HG03354 (cell line): ENCODE data around the gene EHD1.
"Not testable (repeated sequence)": the region's sequence is repeated elsewhere in the genome, so short reads cannot be mapped to it uniquely, and the experiment has no call there.

Experiments used
- ATAC-seq: cut with Tn5 transposase; IDR thresholded peaks from one replicate; pipeline ENCODE4 v1.9.1; 2021; ENCODE audit warnings: mild to moderate bottlenecking; ENCODE audit not compliant: unreplicated experiment, poor library complexity, severe bottlenecking

Gene EHD1

DNA sequence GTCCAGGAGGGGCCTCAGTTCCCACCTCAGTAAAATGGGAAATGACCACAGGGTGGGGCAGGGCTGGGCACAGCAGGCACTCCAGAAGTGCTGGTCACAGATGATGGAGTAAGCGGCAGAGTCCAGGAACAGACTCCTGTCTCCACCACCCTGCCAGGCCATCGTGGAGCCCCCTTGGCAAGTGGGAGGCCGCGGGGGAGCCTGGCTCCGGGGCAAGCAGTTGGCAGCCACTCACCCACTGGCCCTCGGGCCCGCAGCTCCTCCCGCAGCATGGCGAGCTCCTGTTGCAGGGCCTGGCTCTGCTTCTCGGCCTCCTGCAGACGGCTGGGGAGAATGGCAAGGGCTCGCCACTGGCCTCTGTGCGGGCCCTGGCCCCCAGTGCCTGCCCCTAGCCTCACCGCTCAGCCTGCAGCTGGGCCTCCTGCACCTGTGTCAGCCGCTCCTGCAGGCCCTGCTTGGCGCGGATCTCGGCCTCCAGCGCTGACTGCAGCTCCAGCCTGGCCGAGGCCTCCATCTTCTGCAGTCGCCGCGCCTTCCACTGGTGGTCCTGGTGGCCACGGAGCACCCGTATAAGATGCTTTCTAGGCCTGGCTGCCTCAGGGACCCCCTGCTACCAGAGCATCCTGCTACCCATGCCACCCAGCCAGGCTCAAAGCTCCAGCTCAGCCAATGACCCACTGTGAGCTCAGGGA is 44.2 kb downstream of the EHD1 start:
- ATAC-seq: no peak

DNA sequence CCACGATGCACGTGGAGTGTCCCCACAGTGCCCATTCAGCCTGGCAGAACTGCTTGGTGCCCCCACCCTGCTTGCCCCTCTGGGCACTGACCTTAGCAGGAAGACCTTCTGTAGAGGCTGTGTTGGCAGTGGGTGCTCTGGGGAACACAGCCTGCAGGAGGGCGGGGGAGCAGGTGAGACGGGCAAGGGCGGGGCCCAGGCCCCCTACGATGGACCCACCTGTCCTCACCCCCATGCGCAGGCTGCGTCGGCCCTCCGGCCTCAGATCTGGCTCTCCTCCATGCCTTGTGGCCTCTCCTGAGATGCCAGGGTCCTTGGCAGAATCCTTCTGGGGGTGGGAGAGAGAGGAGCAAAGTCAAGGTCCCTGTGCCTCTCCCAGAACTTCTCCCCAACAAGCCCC is 44.9 kb downstream of the EHD1 start:
- no peak for ATAC-seq

DNA sequence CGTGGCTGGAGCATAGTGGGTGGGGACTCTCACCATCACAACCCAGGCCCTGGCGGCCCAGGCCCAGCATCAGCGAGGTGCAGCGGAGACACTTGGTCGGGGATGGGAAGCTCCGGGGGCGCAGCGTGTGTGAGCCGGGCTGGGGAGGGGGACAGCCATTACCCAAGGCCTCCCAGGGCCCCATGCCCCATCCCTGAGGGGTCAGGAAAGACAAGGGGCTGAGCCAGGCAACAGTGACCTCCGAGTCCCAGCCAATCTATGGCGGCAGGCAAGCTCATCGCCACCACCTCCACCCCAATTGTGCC is 45.3 kb downstream of the EHD1 start:
- ATAC-seq: no peak

DNA sequence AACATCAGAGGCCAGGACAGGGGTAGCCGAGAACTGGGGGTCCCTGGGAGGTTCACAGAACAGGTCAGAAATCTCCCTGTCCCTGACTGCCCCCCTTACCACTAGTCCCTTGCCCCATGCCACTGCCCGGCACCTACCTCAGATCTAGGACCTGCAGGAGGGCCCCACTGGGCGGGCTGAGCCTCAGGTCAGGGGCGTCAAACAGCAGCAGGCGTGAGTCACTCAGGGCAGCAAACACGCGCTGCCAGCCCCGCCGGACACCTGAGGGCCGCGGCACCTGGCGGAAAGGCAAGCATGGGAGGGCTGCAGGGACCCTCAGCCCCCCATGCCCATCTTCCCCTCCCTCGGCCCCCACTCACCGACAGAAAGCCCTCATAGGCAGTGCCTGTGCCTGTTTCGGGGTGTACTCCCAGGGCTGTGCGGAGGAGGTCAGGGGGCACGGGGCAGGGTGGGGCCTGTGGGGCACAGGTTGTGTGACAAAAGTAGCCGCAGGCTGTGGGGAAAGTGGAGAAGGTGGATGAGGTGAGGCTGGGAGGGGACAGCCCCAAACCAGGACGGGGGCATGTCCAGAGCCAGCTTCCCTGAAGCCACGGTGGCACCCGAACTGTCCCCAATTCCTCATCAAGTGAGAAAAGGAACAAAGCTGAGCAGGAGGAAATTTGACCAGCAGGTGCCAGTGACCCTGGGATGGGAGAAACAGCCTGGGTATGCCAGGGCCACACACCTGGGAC is 45.8 kb downstream of the EHD1 start:
- ATAC-seq: no peak

DNA sequence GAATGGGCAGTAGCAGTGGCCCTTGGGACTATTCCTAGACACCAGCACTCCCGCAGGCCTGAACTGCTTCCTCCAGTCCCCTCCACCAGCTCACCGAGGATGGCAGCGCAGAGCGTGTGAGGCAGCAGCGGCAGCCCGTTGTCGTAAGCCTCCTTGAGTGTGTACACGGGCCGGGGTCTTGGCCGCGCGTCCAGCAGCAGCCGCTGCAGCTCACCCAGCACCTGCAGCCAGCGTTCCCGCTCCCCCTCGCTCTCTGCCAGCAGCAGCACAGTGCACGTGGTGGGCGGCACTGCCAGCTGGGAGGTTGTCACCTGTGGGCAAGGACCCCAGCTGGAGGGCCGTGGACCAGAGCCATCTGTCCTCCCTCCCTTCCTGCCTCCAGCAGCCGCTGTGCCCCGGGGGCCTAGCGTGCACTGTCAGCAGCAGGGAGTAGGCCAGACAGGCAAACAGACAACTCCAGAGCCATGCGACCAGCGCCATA is 47.0 kb downstream of the EHD1 start:
- ATAC-seq: no peak

DNA sequence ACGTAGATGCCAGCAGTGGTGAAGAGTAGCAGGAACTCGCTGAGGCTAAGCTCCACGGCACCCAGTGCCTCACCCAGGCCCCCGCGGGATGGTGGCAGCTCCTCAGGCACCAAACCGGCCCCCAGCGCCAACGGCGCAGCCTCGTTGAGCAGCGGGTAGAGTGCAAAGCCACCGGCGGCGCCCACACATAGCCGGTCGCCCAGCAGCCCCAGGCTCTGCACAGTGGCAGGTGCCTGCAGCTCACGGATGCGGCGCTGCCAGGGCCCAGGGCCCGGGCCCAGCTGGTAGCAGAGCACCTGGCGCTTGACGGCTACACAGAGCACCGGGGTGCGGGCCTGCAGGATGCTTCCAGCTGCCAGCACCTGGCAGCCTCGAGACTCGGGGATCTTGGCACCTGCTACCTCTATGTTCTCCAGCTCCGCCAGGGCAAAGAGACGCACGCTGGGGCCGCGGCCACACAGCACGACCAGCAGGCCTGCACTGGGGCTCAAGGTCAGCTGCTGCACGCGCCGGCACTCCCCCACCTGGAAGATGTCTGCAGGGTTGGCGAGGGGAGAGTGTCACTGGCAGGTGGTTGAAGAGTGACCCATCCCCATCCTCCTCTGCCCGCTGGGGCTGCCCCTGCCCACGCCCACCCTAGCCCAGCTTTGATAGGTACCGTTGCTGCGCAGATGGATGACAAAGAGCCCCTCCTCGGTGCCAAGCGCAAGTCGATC is 48.7 kb downstream of the EHD1 start:
- no peak for ATAC-seq

DNA sequence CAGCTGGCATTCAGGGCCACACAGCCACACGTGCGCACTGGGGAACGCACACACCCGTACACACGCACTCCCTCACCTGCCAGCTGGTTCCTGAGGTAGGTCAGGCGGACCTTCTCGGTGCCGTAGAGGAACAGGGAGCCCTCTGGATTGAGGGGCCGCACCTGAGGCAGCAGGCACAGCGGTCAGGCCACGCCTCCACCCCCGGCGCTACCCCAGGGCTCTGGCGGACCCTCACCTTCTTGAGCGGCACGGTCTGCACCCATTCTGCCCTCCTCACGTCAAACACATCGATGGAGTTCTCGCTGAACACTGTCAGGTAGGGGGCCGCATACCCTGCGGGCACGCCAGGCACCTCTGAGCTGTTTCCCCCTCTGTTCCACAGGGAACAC is 51.0 kb downstream of the EHD1 start:
- ATAC-seq: no peak

DNA sequence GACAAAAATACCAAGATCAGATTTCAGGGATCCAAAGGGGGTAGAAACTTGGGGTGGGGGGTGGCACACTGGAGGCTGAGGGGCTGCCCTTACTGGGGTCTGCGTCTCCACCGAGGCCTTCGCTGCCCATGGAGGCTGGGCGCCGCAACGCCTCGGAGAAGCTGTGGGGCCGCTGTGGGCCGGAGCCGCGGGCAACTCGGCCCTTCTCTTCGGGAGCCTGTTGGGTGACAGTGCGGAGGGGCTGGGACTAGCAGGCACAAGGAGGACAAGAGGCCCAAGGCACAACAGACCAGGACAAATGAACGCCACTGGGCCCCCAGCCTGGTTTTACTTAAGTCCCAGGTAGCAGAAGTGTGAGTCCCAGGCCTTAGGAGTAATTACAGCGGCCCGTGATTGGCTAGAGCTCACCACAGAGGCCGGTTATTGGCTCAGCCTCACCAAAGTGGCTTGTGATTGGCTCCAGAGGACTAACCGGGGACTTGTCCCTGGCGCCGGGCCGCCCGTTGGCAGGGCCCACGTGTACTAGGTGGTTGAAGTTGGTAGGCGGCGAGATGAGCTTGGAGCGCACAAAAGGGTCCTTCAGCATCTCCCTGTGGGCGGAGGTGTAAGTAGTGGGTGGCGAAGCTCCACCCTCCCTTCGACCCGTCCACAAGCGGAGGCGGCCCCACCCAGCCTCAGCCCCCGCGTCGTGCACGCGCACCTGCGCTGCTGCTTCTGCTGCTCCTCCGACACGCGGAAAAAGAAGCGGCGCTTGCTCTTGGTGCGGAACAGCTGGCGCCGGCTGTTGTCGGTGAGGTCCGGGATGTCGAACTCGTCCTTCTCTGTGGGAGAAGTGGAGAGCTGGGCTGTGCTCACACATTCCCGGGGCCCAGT is 51.6 kb downstream of the EHD1 start:
- ATAC-seq: no peak

DNA sequence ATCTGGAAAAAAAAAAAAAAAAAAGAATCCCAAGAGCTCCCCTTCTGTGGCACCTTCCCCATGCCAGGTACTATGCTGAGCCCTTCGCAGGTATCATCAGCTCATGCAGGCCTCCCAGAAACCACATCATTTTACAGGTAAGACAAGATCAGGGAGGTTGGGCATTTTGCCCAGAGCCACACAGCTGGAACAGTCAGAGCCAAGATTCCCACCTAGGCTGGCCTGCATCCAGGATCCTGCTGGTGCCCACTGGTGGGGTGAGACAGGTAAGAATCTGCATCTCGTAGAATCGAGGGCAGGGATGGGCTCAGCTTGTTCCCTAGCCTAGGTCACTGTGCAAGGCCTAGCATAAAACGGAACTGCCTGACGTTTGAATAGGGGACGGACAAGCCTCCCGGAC is 52.4 kb downstream of the EHD1 start:
- ATAC-seq: no peak

DNA sequence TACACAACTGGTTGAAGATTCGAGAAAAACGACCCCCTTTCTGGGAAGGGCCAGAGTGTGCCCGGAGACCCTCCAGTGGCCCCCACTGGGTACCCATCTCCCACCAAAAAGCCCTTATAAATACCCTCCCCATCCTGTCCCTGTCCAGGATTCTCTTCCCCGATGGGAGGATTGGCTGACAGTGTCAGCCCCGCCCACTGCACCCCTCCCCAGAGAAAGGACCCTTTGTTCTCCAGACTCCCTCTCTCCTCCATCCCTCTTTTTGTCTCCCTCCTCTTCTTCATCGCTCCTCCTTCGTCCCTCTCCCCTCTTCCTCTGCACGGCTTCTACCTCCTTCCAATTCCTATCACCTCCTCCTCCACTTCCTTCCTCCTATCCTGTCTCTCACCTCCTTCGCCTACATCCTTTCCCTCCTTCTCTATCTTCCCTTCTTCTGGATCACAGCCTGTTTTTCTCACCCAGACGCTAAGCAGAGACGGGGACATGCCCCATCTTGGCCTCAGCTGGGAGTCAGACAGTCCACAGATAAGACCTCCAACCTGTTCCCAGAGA is 54.8 kb downstream of the EHD1 start:
- ATAC-seq: no peak

DNA sequence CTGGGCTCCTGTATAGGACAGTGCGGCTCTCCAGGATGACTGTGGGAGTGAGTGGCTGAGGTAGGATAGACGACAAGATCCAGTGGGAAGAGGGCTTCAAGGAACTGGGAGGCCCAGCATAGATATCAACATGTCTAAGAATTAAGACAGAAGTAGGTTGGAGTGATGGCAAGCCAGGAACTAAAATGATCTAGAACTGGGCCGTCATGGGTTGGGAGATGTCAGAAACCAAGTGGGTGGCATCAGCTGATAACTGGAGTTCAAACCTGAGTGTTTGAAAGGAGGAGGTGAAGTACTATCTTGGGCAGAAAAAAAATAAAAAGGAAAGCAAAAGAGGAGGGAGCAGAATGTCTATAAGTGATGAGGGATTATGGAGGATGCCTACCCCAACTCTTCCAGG is 60.9 kb downstream of the EHD1 start:
- ATAC-seq: no peak

DNA sequence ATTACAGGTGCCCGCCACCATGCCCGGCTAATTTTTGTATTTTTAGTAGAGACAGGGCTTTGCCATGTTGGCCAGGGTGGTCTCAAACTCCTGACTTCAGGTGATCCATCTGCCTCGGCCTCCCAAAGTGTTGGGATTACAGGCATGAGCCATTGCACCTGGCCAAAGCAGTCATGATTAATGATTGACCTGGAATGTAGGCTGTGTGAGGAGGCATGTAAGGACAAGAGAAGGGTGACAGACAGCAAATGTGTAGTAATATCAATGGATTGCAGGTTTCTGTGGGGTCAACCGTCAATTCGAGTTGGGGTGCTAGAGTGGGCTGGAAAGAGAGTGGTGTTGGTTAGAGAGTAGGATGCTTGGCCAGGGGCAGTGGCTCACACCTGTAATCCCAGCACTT is 63.0 kb downstream of the EHD1 start:
- ATAC-seq: not testable (repeated sequence)

DNA sequence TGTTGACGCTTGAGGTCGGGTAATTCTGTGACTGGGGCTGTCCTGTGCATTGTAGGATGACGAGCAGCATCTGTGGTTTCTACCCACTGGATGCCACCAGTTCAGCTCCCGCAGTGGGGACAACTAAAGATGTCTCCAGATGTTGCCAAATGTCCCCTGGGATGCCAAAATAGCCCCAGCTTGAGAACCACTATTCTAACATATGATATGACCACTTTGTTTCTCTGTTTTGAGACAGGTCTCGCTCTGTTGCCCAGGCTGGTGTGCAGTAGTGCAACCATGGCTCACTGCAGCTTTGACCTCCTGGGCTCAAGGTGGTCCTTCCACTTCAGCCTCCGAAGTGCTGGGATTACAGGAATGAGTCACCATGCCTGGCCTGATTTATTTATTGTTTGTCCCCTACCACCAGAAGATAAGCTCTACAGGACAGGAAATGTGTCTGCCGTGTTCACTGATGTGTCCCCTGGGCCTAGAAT is 63.7 kb downstream of the EHD1 start:
- peak; percentile 61 for ATAC-seq

DNA sequence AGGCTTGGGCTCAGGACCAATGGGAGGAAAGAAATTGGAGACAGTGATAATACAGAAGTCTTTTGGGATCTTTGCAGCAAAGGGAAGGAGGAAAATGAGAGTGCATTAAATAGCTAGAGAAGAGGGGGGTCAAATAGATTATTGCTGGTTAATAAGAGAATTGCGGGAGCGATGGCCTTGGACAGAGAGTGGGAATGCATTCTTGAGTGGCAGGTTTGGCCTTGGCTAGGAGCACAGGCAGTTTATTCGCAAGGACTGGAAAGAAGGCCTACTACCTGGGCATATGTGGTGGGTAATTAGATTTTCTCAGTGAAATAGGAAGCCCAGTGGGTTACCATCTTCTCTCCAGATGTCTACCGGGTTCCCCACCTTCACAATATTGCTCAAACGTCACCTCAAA is 64.6 kb downstream of the EHD1 start:
- no peak for ATAC-seq

DNA sequence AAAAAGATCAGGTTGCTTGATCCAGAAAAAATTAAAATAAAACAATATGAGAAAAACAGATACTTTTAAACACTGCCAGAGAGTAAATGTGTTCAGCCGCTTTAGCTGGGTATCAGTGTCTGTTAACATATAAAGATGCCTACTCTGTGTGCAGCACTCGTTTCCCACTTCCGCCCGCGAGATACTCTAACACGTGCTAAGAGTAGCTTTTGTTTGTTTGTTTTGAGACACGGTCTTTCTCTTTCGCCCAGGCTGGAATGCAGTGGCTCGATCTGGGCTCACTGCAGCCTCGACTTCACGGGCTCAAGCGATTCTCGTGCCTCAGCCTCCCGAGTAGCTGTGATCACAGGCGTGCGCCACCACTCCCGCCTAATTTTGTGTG is 67.5 kb downstream of the EHD1 start:
- ATAC-seq: peak; percentile 18

DNA sequence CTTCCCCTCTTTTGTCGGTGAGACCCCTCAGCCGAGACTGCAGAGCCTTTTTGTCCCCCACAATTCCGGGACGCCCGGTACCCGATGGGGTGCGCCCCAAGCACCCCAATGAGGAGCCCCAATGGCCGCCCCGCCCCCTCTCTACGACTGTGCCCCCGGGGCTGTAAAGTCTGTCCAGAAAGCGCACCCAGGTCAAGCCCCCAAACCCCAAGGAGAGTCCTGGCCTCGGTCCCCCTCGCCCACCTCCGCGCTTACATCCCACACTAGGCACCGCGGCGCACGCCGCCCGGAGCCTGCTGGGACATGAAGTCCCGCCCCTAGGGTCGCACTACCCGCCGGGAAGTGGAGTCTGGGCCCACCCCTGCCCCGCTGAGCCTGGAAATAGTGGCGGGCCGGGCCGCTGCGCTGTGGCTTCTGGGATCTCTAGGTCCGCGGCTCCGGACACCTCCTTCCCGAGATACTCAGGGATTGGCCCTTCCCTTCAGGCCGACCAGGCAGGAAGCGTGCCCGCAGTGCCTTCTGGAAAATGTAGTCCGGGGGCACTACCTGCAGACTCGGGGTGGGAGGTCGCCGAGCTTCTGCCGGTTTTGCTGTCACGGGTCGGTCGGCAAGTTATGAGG is 68.0 kb downstream of the EHD1 start, which contains the start of gene MEN1:
Gene MEN1, minus strand, starts transcription at position 281 of the 620 bp plus-strand sequence. CDS start 442 bp downstream, outside the sequence.
- ATAC-seq: peak; percentile 57

DNA sequence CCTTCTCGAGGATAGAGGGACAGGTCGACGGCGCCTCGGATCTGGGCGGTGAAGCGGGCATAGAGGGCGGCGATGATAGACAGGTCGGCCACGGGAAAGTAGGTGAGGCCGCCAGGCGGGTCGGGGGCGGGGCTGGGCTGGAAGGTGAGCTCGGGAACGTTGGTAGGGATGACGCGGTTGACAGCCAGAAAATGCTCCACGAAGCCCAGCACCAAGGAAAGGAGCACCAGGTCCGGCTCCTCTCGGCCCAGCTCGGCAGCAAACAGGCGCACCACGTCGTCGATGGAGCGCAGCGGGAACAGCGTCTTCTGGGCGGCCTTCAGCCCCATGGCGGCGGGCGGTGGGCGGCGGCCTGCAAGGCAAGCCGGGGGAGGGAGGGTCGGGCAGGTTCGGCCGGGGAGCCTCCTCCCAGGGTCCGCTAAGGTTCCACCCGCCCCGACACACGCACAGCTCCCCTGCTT is 68.6 kb downstream of the EHD1 start:
- ATAC-seq: no peak

DNA sequence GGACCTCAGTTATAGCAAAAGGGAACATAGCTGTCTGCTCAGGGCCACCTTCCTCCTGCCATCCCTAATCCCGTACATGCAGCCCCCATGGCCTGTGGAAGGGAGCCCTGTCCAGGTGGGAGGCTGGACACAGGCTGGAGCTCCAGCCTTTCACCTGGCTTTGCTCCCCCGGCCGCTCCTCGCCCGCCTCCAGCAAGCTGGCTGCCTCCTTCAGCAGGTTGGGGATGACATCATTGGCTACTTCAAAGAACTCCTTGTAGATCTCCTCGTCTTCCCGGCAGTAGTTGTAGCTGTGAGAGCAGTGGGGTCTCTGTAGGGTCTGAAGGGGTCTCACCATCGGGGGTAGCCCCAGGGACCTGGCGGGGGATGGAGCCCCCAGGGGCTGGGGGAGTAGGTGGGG is 72.9 kb downstream of the EHD1 start:
- ATAC-seq: no peak
